Omental fat pad (tissue), 4 donors: ENCODE results near the gene LIN37. TPM values are rescaled to one million over a fixed set of nuclear protein-coding genes. Genes with fewer than 3 reads are reported as not detected.

Experiments used
- ATAC-seq: fragments of 150-250 bp; one replicate; pipeline ENCODE4 v1.9.1; 2016; ENCODE audit warnings: mild to moderate bottlenecking, moderate library complexity; ENCODE audit not compliant: low FRiP score
- DNase-seq: peaks from one replicate; pipeline ENCODE4 v3.0.0-alpha.2; 2019; ENCODE audit warnings: low spot score
- CTCF ChIP-seq, 3 donors: fragments of 450-650 bp; IDR thresholded peaks; one replicate each; pipeline ENCODE4 v1.5.1; 2016 to 2017; ENCODE audit warnings: antibody characterized with exemption in 3 of 3, mild to moderate bottlenecking in 3 of 3, moderate library complexity in 2 of 3
- total RNA-seq, 4 donors: library from RNA; depleted of rRNA; stranded (reverse); fragments of >200 nt; gene quantifications; one replicate each; pipeline ENCODE4 v1.1.0, GENCODE V29; 2016

The LIN37 gene
- total RNA-seq, 4 donors from 2014 or later = 11.3 to 18.3 (median 15.6) TPM

- no peak for TF ChIP-seq CTCF (IDR thresholded peaks at IDR 0.05)
- ATAC-seq (no peak), DNase-seq (no peak)
These were observed 23.0 kb upstream of the LIN37 start for GRCh38 chr19:35725216-35725861.

- DNase-seq (no peak), ATAC-seq (no peak)
- no peak for TF ChIP-seq CTCF (IDR thresholded peaks at IDR 0.05)
These were observed 21.1 kb upstream of the LIN37 start for GRCh38 chr19:35727053-35727955.

GRCh38 chr19:35727956-35728706, 20.2 kb upstream of the LIN37 start:
- no peak for TF ChIP-seq CTCF (IDR thresholded peaks at IDR 0.05)
- DNase-seq (no peak), ATAC-seq (no peak)

- DNase-seq = no peak
These were observed 19.4 kb upstream of the LIN37 start for GRCh38 chr19:35729021-35729420.

GRCh38 chr19:35729763-35730162, 18.6 kb upstream of the LIN37 start:
- no peak for TF ChIP-seq CTCF (IDR thresholded peaks at IDR 0.05)
- no peak for ATAC-seq
- DNase-seq = no peak

More at GRCh38 chr19:35729021-35729420, 19.4 kb upstream of the LIN37 start:
- no peak for TF ChIP-seq CTCF (IDR thresholded peaks at IDR 0.05)
- ATAC-seq = no peak

- ATAC-seq (no peak), DNase-seq (no peak)
- TF ChIP-seq CTCF (IDR thresholded peaks at IDR 0.05) = no peak
These were observed 18.1 kb upstream of the LIN37 start for GRCh38 chr19:35730326-35730725.
